Prostate gland (tissue), 2 donors: ENCODE results near the gene MPZL3.

Source experiments
- CTCF ChIP-seq, 4 experiments: fragments of 200-600 bp in 2 of 4; fragments of 450-650 bp in 2 of 4; sonication (generic) in 2 of 4; IDR thresholded peaks; 1 replicate in 3 of 4; 2 replicates in 1 of 4; pipeline ENCODE4 v1.5.1; 2016 to 2019; ENCODE audit warnings: antibody characterized with exemption in 4 of 4, mild to moderate bottlenecking in 2 of 4, moderate library complexity in 2 of 4
- POLR2A ChIP-seq: fragments of 450-650 bp; IDR thresholded peaks from one replicate; pipeline ENCODE4 v1.6.1; 2016; ENCODE audit warnings: antibody characterized with exemption, mild to moderate bottlenecking

DNA sequence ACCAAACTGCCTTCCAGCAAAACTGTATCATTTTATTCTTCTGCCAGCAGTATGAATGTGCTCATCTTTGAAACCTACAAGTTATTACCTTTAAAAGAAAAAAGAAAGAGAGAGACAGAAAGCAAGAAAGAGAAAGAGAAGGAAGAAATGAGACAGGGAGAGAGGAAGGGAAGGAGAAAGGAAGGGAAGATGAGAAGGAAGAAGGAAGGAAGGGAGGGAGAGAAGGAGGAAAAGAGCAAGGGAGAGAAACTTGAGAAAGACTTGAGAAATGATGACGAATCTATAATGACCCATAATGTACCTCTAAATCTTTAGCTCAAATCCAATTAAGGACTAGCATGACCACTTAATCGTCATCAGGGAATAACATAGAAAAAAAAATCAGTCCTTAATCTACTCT is 16.0 kb downstream of the MPZL3 start:
- no peak for TF ChIP-seq CTCF (IDR thresholded peaks at IDR 0.05)
- TF ChIP-seq POLR2A: no peak
